H1 (cell line): ENCODE measurements around the gene ATP13A3. TPM values are rescaled to one million over a fixed set of nuclear protein-coding genes. Genes with fewer than 3 reads are reported as not detected.

Experiments used
- POU5F1 ChIP-seq: IDR thresholded peaks from 2 replicates; pipeline ENCODE4 v1.6.1; 2011; ENCODE audit warnings: low read depth, mild to moderate bottlenecking, low read length, moderate library complexity
- SIRT6 ChIP-seq: IDR thresholded peaks from one replicate; pipeline ENCODE4 v1.7.1; 2012; ENCODE audit warnings: low read length, inconsistent platforms
- polyA plus RNA-seq, 7 experiments: library from polyadenylated mRNA; depleted of rRNA in 3 of 7; stranded (reverse) in 5 of 7; unstranded in 2 of 7; fragments of >200 nt in 5 of 7; fragments of 200-250 nt in 2 of 7; gene quantifications; 1 replicate in 5 of 7; 2 replicates in 1 of 7; 4 replicates in 1 of 7; pipeline versions ENCODE4 v1.2.1 to v1.2.3, GENCODE V29; 2011 to 2013; ENCODE audit warnings: missing spikeins in 2 of 7, mixed read lengths in 2 of 7
- total RNA-seq: library from RNA; stranded (reverse); fragmentation: NEBNext Ultra II Directional; extraction: Animal tissue kit (Norgen Biotek cat#: 25700); gene quantifications from 2 replicates; pipeline ENCODE4 v1.2.1, GENCODE V29; 2021
- TF ChIP-seq, protein P1 (sequence below): IDR thresholded peaks from 2 replicates; pipeline ENCODE4 v1.6.1; 2012; ENCODE audit warnings: inconsistent platforms
- TF ChIP-seq, protein P2 (sequence below), 3 experiments: IDR thresholded peaks; 1 replicate in 2 of 3; 2 replicates in 1 of 3; pipeline versions ENCODE4 v1.5.1 to v1.6.1; 2011; ENCODE audit warnings: low read length in 3 of 3, mild to moderate bottlenecking in 3 of 3, inconsistent platforms in 2 of 3, low read depth in 1 of 3, moderate library complexity in 1 of 3; ENCODE audit not compliant: insufficient read depth in 1 of 3; ENCODE audit errors: control extremely low read depth in 1 of 3

Gene ATP13A3
- total and polyA plus RNA-seq, 2 of the 8 experiments (the other 6 are each of a cell fraction or from before 2014, with no cell fraction given), result 18.6 to 92.2 TPM

DNA sequence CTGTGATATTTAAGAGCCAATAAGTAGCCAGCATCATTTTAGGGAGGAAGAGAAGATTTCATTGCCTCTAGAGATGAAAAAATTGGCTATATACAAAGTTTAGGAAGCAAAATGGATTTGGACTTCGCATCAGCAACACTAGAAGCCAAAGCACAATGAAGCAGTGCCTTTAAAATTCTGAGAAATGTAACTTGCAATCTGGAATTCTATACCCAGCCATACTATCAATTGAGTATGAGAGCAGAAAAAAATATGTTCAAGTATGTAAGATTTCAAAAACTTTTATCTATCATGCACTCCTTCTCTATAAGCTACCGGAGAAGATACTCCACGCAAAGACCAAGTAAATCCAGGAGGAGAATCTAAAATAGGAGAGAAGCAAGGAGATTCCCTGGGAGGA, 47.4 kb upstream of the ATP13A3 start (continued):
- TF ChIP-seq, protein P1, sequence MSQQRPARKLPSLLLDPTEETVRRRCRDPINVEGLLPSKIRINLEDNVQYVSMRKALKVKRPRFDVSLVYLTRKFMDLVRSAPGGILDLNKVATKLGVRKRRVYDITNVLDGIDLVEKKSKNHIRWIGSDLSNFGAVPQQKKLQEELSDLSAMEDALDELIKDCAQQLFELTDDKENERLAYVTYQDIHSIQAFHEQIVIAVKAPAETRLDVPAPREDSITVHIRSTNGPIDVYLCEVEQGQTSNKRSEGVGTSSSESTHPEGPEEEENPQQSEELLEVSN, result no peak
- TF ChIP-seq POU5F1, result no peak
- no peak for TF ChIP-seq SIRT6
- TF ChIP-seq, protein P2, sequence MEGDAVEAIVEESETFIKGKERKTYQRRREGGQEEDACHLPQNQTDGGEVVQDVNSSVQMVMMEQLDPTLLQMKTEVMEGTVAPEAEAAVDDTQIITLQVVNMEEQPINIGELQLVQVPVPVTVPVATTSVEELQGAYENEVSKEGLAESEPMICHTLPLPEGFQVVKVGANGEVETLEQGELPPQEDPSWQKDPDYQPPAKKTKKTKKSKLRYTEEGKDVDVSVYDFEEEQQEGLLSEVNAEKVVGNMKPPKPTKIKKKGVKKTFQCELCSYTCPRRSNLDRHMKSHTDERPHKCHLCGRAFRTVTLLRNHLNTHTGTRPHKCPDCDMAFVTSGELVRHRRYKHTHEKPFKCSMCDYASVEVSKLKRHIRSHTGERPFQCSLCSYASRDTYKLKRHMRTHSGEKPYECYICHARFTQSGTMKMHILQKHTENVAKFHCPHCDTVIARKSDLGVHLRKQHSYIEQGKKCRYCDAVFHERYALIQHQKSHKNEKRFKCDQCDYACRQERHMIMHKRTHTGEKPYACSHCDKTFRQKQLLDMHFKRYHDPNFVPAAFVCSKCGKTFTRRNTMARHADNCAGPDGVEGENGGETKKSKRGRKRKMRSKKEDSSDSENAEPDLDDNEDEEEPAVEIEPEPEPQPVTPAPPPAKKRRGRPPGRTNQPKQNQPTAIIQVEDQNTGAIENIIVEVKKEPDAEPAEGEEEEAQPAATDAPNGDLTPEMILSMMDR (IDR thresholded peaks at IDR 0.05; ENCODE audit: control extremely low read depth in 1 of 3, insufficient read depth in 1 of 3, low read depth in 1 of 3, low read length in 3 of 3), result no peak
